Calu3 (cell line): ENCODE measurements around the gene MYL11. TPM values are rescaled to one million over a fixed set of nuclear protein-coding genes. Genes with fewer than 3 reads are reported as not detected.

ENCODE experiments used
- BruUV-seq: library from RNA; stranded (reverse); fragments of 400-500 nt; replicated peaks from 2 replicates; lab custom pipeline; 2021; lab: Mats Ljungman, UMichigan
- CTCF ChIA-PET: fragments of 300-600 bp; sonication (Branson Sonifier 250); formaldehyde crosslinking; loops from one replicate; lab custom pipeline; 2022; ENCODE audit warnings: antibody characterized with exemption; lab: Charles Lee
- DNase-seq: peaks from one replicate; pipeline ENCODE4 v3.0.0; 2022
- H3K27ac Mint-ChIP-seq: one replicate; pipeline ENCODE4 v1.8.0; 2022; ENCODE audit warnings: mixed read lengths; ENCODE audit not compliant: unreplicated experiment
- H3K27me3 Mint-ChIP-seq: one replicate; pipeline ENCODE4 v1.8.0; 2022; ENCODE audit warnings: mixed read lengths; ENCODE audit not compliant: unreplicated experiment
- H3K36me3 Mint-ChIP-seq: one replicate; pipeline ENCODE4 v1.8.0; 2022; ENCODE audit warnings: mild to moderate bottlenecking, moderate library complexity, mixed read lengths; ENCODE audit not compliant: insufficient read depth, unreplicated experiment
- H3K4me1 Mint-ChIP-seq: one replicate; pipeline ENCODE4 v1.8.0; 2022; ENCODE audit warnings: mild to moderate bottlenecking, low read depth, mixed read lengths; ENCODE audit not compliant: unreplicated experiment
- H3K4me3 Mint-ChIP-seq: one replicate; pipeline ENCODE4 v1.8.0; 2022; ENCODE audit warnings: mild to moderate bottlenecking, low read depth, moderate library complexity, mixed read lengths; ENCODE audit not compliant: unreplicated experiment
- H3K9me3 Mint-ChIP-seq: one replicate; pipeline ENCODE4 v1.8.0; 2022; ENCODE audit warnings: low read depth, mixed read lengths; ENCODE audit not compliant: unreplicated experiment
- intact Hi-C: fragments of 100-400 bp; cut with micrococcal nuclease; formaldehyde crosslinking; loops from one replicate; pipeline ENCODE4 v1.10.0; 2022; ENCODE audit not compliant: unreplicated experiment
- total RNA-seq: library from RNA; stranded (reverse); gene quantifications from 2 replicates; pipeline ENCODE4 v1.2.3, GENCODE V29; 2022
- TF ChIP-seq, protein P1 (sequence below): fragments of 200-600 bp; IDR thresholded peaks from one replicate; pipeline ENCODE4 v1.8.0; 2022; ENCODE audit warnings: antibody characterized with exemption; ENCODE audit not compliant: unreplicated experiment

MYL11 gene
- total RNA-seq, 1 experiment from 2014 or later = not detected

DNA sequence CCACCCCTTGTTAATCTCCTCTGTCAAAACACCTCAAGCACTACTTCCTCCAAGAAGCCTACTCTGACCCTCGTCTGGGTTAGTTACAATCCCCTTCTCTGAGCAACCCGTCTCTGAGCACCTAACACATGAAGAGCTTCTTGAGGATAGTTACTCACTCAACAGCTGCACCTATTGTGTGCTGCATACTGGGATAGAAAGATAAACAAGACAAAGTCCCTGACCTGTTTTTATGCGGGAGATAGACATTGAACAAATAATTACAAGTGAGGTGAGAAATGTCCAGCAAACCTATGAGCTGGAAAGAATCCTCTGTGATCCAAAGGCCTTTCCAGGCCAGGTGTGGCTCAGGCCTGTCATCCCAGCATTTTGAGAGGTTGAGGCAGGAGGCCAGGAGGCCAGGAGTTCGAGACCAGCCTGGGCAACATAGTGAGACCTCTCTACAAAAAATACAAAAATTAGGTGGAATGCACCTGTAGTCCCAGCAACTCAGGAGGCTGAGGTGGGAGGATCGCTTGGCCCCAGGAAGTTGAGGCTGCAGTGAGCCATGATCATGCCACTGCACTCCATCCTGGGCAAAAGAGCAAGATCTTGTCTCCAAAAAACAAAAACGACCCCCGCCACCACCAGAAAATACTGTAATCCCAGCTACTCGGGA lies 27.3 kb downstream of the MYL11 start:
- Mint-ChIP-seq H3K9me3 (no peaks in the 10 kb centered on the region), H3K36me3 (peaks cover 38% of the 10 kb centered on the region), H3K27ac (peak overlapping the region; percentile 91), H3K4me1 (peaks cover 14% of the 10 kb centered on the region), H3K4me3 (peak overlapping the region; percentile 77), H3K27me3 (no peaks in the 10 kb centered on the region)
- no peak for DNase-seq
- CTCF ChIA-PET = no interaction called here
- TF ChIP-seq, protein P1, sequence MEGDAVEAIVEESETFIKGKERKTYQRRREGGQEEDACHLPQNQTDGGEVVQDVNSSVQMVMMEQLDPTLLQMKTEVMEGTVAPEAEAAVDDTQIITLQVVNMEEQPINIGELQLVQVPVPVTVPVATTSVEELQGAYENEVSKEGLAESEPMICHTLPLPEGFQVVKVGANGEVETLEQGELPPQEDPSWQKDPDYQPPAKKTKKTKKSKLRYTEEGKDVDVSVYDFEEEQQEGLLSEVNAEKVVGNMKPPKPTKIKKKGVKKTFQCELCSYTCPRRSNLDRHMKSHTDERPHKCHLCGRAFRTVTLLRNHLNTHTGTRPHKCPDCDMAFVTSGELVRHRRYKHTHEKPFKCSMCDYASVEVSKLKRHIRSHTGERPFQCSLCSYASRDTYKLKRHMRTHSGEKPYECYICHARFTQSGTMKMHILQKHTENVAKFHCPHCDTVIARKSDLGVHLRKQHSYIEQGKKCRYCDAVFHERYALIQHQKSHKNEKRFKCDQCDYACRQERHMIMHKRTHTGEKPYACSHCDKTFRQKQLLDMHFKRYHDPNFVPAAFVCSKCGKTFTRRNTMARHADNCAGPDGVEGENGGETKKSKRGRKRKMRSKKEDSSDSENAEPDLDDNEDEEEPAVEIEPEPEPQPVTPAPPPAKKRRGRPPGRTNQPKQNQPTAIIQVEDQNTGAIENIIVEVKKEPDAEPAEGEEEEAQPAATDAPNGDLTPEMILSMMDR = no peak
- no TSS peak for BruUV-seq
- intact Hi-C loops = no loop called here

DNA sequence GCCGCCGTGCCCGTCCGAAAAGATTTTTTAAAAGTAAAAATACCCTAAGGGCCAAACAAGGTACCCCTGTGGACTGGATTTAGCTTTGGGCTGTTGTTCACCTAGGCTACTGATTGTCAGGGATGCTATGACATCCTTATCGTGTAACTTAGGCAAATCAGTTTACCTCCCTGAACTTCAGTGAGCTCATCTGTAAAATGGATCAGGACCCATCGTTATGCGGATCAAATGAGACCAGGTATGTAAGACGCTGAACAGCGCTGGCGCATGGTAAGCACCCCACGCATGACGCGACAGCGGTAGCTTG lies 32.1 kb downstream of the MYL11 start:
- CTCF ChIA-PET = interaction anchor here (0.6 to 1.7 kb wide), 7 partner anchors 11 to 517 kb away, joined by 3 to 13 read pairs (median 4); partner anchors contain the start of genes DCTPP1, TBC1D10B, TBX6 and ZNF48
- H3K27me3 Mint-ChIP-seq = no peaks in the 10 kb centered on the region
- H3K36me3 Mint-ChIP-seq = peaks cover 46% of the 10 kb centered on the region
- intact Hi-C loops = no loop called here
- no TSS peak for BruUV-seq
- H3K4me3 Mint-ChIP-seq = peak overlapping the region; percentile 72
- H3K27ac Mint-ChIP-seq = peak overlapping the region; percentile 76
- H3K9me3 Mint-ChIP-seq = no peaks in the 10 kb centered on the region
- TF ChIP-seq, protein P1 = no peak
- peaks cover 23% of the 10 kb centered on the region for H3K4me1 Mint-ChIP-seq
- no peak for DNase-seq

DNA sequence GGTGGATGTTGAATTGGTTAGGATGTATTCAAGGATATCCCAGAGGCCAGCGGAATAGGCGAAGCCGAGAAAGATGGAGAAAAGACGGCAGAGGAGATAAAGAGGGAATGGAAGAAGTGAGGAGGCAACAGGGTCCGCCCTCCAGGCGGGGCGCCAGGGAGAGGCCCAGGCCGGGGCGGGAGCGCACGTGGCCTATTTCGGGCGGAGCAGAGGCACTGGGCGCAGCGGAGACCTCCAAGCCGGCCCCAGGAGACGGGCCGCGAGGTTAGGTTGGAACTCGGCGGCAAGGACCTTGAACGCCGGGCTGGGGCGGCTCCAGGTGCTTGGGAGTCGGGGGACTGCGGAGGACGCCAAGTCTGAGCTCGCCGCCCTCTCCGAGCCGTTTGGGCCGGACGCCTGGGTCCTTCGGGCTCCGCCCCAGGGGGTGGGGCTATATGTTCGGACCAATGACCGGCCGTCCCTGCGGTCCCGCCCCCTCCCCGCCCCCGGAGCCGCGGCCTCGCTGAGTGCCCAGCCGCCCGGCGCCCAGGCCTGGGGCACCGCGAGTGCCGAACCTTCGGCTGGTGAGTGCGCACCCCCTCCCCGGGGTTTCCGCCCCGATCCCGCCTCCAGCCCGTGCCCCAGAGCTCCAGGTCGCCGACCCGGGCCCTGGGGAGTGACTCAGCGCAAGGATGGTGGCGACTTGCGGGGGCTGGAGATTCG lies 32.7 kb downstream of the MYL11 start, which contains the start of gene ZNF771:
Gene ZNF771 (plus strand): TSS at position 505 of the 702 bp plus-strand sequence. CDS start 448 bp downstream, outside the sequence.
- no peaks in the 10 kb centered on the region for H3K9me3 Mint-ChIP-seq
- H3K27me3 Mint-ChIP-seq = no peaks in the 10 kb centered on the region
- TF ChIP-seq, protein P1 = no peak
- intact Hi-C loops = no loop called here
- peak; percentile 97 for DNase-seq
- peak within 1 kb of the TSS; percentile 76 for H3K27ac Mint-ChIP-seq
- peaks cover 25% of the 10 kb centered on the region for H3K4me1 Mint-ChIP-seq
- CTCF ChIA-PET = interaction anchor here (0.5 to 1.7 kb wide), 8 partner anchors 11 to 518 kb away, joined by 3 to 13 read pairs (median 4); partner anchors contain the start of genes DCTPP1, TBC1D10B, TBX6 and ZNF48
- BruUV-seq = TSS peak; percentile 92
- H3K4me3 Mint-ChIP-seq = peak within 1 kb of the TSS; percentile 72
- peaks cover 49% of the 10 kb centered on the region for H3K36me3 Mint-ChIP-seq

DNA sequence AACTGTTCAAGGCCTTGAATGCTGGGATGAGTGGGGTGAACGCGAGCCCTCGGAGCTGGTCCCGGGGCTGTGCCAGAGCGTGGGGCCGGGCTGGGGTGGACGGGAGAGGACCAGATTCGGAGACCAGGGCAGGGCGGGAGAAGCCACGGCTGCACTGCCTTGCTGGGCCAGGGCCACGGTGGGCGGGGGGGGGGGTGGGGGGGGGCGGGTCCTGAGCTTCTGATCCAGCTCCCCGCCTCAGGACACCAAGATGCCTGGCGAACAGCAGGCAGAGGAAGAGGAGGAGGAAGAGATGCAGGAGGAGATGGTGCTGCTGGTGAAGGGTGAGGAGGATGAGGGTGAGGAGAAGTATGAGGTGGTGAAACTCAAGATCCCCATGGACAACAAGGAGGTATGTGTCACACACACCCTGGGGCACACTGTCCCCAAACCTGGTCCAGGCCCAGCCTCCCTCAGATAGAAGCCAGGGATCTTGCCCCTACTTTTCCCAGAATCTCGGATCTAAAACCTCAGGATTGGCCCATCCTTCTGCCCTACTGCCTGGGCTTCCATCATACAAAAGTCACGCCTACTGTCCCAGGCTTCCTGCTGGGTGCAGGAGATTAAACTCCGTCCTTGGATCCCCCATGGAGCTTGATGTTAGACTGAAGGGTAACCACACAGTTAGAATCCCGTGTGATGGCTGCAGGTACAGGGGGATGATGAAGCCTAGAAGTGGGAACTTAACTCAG lies 33.4 kb downstream of the MYL11 start:
- no peak overlapping the region for H3K27ac Mint-ChIP-seq
- H3K27me3 Mint-ChIP-seq = no peaks in the 10 kb centered on the region
- no peaks in the 10 kb centered on the region for H3K9me3 Mint-ChIP-seq
- BruUV-seq = no TSS peak
- peaks cover 51% of the 10 kb centered on the region for H3K36me3 Mint-ChIP-seq
- H3K4me1 Mint-ChIP-seq = peaks cover 31% of the 10 kb centered on the region
- no peak for DNase-seq
- CTCF ChIA-PET = interaction anchor here (0.5 to 2.0 kb wide), 7 partner anchors 10 to 208 kb away, joined by 3 to 13 read pairs (median 4); partner anchors contain the start of genes DCTPP1, TBC1D10B and ZNF48
- intact Hi-C loops = no loop called here
- peak overlapping the region; percentile 72 for H3K4me3 Mint-ChIP-seq
- TF ChIP-seq, protein P1 = no peak
